Parathyroid adenoma (tissue), 2 donors: ENCODE measurements around the gene NCOA1.
"Not testable (repeated sequence)": the region's sequence is repeated elsewhere in the genome, so short reads cannot be mapped to it uniquely, and the experiment has no call there.

Source experiments
- H2AFZ ChIP-seq: fragments of 300-600 bp; sonication (generic); one replicate; pipeline ENCODE4 v1.7.0; 2017; ENCODE audit warnings: antibody characterized with exemption, mild to moderate bottlenecking
- H3K27ac ChIP-seq: fragments of 300-600 bp; sonication (generic); one replicate; pipeline ENCODE4 v1.7.0; 2017
- H3K27me3 ChIP-seq: fragments of 300-600 bp; sonication (generic); one replicate; pipeline ENCODE4 v1.7.0; 2017; ENCODE audit warnings: low read length; ENCODE audit not compliant: control insufficient read depth, insufficient read depth
- H3K36me3 ChIP-seq: fragments of 300-600 bp; sonication (generic); one replicate; pipeline ENCODE4 v1.7.0; 2017; ENCODE audit warnings: low read length; ENCODE audit not compliant: control insufficient read depth, insufficient read depth
- H3K4me1 ChIP-seq: fragments of 300-600 bp; sonication (generic); one replicate; pipeline ENCODE4 v1.7.0; 2017; ENCODE audit warnings: control low read depth
- H3K4me2 ChIP-seq: fragments of 300-600 bp; sonication (generic); one replicate; pipeline ENCODE4 v1.7.0; 2017; ENCODE audit warnings: low read length
- H3K4me3 ChIP-seq: fragments of 300-600 bp; sonication (generic); one replicate; pipeline ENCODE4 v1.7.0; 2017; ENCODE audit warnings: low read depth, low read length
- H3K79me2 ChIP-seq: fragments of 300-600 bp; sonication (generic); one replicate; pipeline ENCODE4 v1.7.0; 2017; ENCODE audit warnings: control low read depth
- H3K9ac ChIP-seq: fragments of 300-600 bp; sonication (generic); one replicate; pipeline ENCODE4 v1.7.0; 2017; ENCODE audit warnings: mild to moderate bottlenecking
- H3K9me3 ChIP-seq: fragments of 300-600 bp; sonication (generic); one replicate; pipeline ENCODE4 v1.7.0; 2017; ENCODE audit warnings: low read length; ENCODE audit not compliant: control insufficient read depth
- TF ChIP-seq, protein P1 (sequence below): fragments of 300-600 bp; sonication (generic); IDR thresholded peaks from one replicate; pipeline ENCODE4 v1.7.0; 2017; ENCODE audit warnings: antibody characterized with exemption, mild to moderate bottlenecking
- donor health status: primary hyperparathyroidism.

NCOA1 gene

DNA sequence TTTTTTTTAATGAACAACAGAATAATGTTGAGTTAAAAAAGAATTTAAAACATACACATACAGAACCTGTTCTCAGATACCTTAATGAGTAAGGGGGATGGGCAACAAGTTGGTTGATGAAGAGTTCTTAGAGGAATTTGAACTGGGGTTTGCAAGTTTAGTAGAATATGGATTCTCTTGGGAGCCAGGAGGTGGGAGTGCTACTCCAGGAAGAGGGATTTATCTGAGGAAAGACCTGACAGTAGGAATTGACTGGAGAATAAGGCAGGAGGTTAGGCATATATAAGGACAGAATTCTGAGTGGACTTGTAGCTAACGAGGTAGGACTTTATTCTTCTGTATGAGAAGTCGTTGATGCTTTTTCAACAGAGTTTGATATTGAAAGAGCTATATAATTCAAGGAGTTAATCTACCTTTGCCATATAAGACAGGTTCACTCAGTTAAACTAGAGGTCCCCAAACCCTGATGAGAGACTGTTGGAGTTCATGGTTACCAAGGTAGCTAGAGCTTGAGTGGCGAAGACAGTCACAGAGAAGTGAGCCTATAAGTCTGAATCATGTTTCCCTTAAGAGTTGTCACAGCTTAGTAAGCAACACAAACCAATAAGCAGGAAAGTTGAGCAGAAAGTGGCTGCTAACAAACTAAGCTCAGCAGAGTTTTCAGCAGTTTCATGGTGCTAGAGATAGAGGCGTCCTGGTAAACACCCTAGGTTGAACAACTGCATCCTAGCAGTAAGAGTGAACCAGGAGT, 88.2 kb downstream of the NCOA1 start:
- Histone ChIP-seq H3K9ac (no peak overlapping the region), H3K36me3 (no peaks in the 10 kb centered on the region), H3K4me3 (no peak overlapping the region), H3K4me1 (peaks cover 3% of the 10 kb centered on the region), H3K9me3 (no peaks in the 10 kb centered on the region), H2AFZ (no peak overlapping the region), H3K4me2 (no peak overlapping the region), H3K79me2 (peaks cover 32% of the 10 kb centered on the region), H3K27ac (no peak overlapping the region), H3K27me3 (no peaks in the 10 kb centered on the region)
- TF ChIP-seq, protein P1, sequence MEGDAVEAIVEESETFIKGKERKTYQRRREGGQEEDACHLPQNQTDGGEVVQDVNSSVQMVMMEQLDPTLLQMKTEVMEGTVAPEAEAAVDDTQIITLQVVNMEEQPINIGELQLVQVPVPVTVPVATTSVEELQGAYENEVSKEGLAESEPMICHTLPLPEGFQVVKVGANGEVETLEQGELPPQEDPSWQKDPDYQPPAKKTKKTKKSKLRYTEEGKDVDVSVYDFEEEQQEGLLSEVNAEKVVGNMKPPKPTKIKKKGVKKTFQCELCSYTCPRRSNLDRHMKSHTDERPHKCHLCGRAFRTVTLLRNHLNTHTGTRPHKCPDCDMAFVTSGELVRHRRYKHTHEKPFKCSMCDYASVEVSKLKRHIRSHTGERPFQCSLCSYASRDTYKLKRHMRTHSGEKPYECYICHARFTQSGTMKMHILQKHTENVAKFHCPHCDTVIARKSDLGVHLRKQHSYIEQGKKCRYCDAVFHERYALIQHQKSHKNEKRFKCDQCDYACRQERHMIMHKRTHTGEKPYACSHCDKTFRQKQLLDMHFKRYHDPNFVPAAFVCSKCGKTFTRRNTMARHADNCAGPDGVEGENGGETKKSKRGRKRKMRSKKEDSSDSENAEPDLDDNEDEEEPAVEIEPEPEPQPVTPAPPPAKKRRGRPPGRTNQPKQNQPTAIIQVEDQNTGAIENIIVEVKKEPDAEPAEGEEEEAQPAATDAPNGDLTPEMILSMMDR: no peak

DNA sequence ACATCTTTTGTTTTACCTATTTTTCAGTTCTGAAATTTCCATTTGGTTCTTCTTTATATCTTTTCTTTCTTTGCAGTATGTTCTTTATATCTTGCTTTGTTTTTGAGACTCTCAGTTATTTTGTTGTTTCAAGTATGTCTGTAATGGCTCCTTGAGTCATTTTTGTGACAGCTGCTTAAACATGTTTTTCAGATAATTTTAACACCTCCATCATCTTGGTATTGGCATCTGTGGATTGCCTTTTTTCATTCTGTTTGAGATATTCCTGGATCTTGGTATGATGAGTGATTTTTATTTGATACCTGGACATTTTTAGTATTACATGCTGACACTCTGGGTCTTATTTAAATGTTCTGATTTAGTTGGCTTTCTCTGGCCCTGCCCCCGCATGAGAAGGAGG, 89.5 kb downstream of the NCOA1 start:
- TF ChIP-seq, protein P1: no peak
- H3K27me3 ChIP-seq: no peaks in the 10 kb centered on the region
- H3K4me1 ChIP-seq: peaks cover 3% of the 10 kb centered on the region
- no peaks in the 10 kb centered on the region for H3K9me3 ChIP-seq
- H3K9ac ChIP-seq: no peak overlapping the region
- H3K27ac ChIP-seq: no peak overlapping the region
- H3K36me3 ChIP-seq: no peaks in the 10 kb centered on the region
- H3K4me3 ChIP-seq: no peak overlapping the region
- H2AFZ ChIP-seq: no peak overlapping the region
- H3K4me2 ChIP-seq: no peak overlapping the region
- peaks cover 33% of the 10 kb centered on the region for H3K79me2 ChIP-seq

DNA sequence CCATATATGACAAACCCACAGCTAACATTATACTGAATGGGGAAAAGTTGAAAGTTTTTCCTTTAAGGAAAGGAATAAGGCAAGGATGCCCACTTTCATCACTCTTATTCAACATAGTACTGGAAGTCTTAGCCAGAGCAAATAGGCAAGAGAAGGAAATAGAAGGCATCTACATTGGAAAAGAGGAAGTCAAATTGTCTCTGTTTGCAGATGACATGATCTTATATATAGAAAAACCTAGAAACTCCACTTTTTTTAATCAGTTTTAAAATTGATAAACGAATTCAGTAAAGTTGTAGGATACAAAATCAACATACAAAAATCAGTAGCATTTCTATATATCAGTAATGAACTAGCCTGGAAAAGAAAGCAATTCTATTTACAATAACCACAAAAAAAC, 90.9 kb downstream of the NCOA1 start:
- H3K79me2 ChIP-seq: peaks cover 31% of the 10 kb centered on the region
- not testable (repeated sequence) for H3K4me2 ChIP-seq, H3K4me3 ChIP-seq, H2AFZ ChIP-seq, H3K27ac ChIP-seq, H3K4me1 ChIP-seq, H3K9me3 ChIP-seq, H3K36me3 ChIP-seq, H3K27me3 ChIP-seq, H3K9ac ChIP-seq

DNA sequence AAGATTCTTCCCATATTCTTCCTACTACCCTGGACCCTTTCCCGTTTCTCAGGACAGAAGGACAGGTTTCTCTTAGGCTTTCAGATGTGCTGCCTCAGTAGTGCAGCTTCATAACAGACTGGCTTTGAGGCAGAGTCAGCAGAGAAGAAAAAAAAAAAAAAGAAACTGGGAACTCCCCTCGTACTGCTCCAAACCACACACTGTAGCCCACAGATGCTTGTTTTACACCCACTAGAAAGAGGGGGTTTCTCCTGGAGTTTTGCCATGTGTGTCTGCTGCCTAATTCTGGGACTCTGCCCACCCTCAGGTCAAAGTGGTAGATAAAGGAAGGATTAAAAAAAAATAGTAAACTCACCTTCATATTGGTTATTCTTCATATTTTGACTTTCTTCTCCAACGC, 95.9 kb downstream of the NCOA1 start:
- Histone ChIP-seq H3K4me1 (no peaks in the 10 kb centered on the region), H2AFZ (no peak overlapping the region), H3K4me2 (no peak overlapping the region), H3K27me3 (no peaks in the 10 kb centered on the region), H3K27ac (no peak overlapping the region), H3K9me3 (no peaks in the 10 kb centered on the region), H3K79me2 (peaks cover 22% of the 10 kb centered on the region), H3K4me3 (no peak overlapping the region), H3K9ac (no peak overlapping the region), H3K36me3 (no peaks in the 10 kb centered on the region)
- TF ChIP-seq, protein P1: no peak

DNA sequence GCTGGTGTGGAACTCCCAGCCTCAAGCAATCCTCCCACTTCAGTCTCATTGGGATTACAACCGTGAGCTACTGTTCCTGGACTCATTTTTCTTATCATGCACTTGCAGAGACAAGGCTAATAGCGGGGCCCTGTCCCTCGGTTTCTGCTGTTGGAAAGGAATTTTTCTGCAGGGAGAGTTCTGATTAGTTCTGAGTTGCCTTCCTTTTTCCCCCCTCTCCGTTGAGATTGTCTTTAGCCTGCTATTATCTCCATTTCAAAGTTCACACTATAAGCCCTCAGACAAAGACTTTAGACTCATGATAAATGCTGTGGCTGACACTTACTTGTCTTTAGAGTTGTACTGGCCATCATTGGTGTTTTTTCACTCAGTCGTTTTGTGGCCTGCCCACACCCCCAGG, 97.2 kb downstream of the NCOA1 start:
- Histone ChIP-seq H3K9ac (no peak overlapping the region), H3K27ac (no peak overlapping the region), H3K27me3 (no peaks in the 10 kb centered on the region), H3K4me3 (no peak overlapping the region), H3K4me1 (no peaks in the 10 kb centered on the region), H2AFZ (no peak overlapping the region), H3K79me2 (peaks cover 23% of the 10 kb centered on the region), H3K9me3 (no peaks in the 10 kb centered on the region), H3K36me3 (no peaks in the 10 kb centered on the region), H3K4me2 (no peak overlapping the region)
- TF ChIP-seq, protein P1: no peak
